ENCODE data around the gene VASN.

VASN gene

DNA sequence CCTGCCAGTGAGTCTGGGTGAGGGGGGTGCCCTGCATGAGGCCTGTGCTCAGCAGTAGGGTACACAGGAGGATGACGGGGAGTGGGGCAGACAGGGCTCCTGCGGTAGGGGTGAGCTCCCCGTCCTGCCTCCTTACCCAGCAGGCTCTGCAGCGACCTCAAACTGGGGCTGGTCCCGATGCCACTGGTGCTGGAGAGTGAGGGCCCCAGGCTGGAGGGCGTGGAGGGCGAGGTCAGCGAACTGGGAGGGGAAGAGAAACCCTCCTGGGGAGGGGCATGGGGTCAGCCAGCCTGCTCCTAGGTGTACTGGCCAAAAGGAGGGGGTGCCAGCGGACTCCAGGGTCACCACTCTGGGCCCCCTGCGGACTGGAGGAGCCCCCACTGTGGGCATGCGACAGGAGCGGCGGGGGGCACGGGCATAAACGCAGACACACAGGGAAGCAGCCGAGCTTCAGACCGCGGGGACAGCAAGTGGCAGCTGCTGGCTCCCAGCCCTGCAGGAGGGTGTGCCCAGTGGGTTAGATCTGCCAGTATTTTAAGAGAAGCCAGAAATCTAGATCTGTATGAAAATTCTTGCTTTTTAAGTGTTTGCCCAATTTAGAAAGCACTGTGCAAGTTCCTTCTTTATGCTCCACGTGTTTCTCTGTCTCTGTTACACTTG is 9.0 kb upstream of the VASN start:
- no peak for TF ChIP-seq POLR2AphosphoS5 (IDR thresholded peaks at IDR 0.05; ENCODE audit: low read depth, low read length)
- TF ChIP-seq, protein P1, sequence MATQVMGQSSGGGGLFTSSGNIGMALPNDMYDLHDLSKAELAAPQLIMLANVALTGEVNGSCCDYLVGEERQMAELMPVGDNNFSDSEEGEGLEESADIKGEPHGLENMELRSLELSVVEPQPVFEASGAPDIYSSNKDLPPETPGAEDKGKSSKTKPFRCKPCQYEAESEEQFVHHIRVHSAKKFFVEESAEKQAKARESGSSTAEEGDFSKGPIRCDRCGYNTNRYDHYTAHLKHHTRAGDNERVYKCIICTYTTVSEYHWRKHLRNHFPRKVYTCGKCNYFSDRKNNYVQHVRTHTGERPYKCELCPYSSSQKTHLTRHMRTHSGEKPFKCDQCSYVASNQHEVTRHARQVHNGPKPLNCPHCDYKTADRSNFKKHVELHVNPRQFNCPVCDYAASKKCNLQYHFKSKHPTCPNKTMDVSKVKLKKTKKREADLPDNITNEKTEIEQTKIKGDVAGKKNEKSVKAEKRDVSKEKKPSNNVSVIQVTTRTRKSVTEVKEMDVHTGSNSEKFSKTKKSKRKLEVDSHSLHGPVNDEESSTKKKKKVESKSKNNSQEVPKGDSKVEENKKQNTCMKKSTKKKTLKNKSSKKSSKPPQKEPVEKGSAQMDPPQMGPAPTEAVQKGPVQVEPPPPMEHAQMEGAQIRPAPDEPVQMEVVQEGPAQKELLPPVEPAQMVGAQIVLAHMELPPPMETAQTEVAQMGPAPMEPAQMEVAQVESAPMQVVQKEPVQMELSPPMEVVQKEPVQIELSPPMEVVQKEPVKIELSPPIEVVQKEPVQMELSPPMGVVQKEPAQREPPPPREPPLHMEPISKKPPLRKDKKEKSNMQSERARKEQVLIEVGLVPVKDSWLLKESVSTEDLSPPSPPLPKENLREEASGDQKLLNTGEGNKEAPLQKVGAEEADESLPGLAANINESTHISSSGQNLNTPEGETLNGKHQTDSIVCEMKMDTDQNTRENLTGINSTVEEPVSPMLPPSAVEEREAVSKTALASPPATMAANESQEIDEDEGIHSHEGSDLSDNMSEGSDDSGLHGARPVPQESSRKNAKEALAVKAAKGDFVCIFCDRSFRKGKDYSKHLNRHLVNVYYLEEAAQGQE (IDR thresholded peaks at IDR 0.05; ENCODE audit: insufficient read depth in 1 of 2, low read depth in 2 of 2, low read length in 2 of 2) = no peak

DNA sequence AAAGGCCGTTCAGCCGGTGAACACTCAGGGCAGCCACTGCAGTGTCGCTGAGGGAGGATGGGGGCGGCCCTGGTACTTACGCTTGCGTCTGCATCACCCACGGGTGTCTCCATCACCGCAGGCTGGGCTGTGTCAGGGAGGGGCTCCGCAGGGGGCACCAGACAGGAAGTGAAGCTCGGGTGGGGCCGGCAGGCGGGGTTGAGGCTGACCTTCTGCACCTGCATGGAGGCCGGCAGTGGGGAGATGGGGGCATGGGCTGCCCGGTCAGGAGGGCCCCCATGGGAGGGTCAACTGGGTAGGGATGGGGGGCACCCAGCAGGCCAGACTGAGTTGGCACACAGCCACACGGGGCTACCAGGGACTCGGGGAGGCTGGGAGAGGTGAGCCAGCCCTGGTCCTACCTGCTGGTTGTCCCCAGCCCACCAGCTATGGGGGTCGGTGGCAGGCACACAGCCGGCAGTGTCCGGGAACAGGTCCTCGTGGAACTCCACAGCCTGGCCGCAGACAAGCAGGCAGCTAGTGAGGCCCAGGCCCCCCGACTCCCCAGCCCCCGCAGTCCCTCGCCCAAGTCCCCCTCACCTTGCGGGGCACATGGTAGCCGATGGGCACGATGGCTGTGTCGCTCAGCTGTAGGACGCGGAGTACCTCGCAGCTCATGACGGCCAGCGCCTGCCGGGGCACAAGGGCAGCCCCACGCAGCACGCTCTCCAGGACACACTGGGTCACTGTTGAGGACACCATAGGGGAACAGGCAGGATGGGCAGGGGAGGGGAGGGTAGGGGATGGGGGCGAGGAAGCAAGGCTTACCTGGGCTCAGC is 7.2 kb upstream of the VASN start:
- no peak for TF ChIP-seq POLR2AphosphoS5 (IDR thresholded peaks at IDR 0.05; ENCODE audit: low read depth, low read length)
- TF ChIP-seq, protein P1 (IDR thresholded peaks at IDR 0.05; ENCODE audit: insufficient read depth in 1 of 2, low read depth in 2 of 2, low read length in 2 of 2) = no peak
- no peak for TF ChIP-seq FOXP2 (optimal IDR thresholded peaks at IDR 0.05; ENCODE audit: borderline replicate concordance, extremely low read depth, extremely low read length, insufficient read depth)
- no peak for TF ChIP-seq SIN3A (IDR thresholded peaks at IDR 0.05; ENCODE audit: borderline replicate concordance, insufficient read depth, low read length)
- TF ChIP-seq TAF1 (IDR thresholded peaks at IDR 0.05; ENCODE audit: borderline replicate concordance, insufficient read depth, low read length) = no peak

DNA sequence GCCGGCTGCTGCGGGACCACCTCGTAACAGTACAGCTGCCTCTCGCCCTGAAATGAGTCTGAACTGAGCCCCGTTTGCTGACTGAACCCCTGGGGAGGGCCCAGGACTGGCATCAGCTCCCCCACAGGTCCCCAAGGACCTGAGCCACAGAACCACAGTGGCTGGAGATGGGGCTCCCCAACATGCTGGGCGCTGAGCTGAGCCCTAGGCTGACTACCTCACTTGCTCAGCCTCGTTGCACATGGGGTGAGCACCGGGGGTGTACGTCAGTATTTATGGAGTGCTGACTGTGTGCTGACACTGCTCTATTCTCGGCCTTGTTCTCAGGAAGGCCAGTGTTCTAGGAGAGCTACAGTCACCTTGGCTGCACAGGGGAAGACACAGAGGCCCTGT is 6.6 kb upstream of the VASN start:
- TF ChIP-seq, protein P1 (IDR thresholded peaks at IDR 0.05; ENCODE audit: insufficient read depth in 1 of 2, low read depth in 2 of 2, low read length in 2 of 2) = no peak
- TF ChIP-seq FOXP2 (optimal IDR thresholded peaks at IDR 0.05; ENCODE audit: borderline replicate concordance, extremely low read depth, extremely low read length, insufficient read depth) = no peak
- no peak for TF ChIP-seq TAF1 (IDR thresholded peaks at IDR 0.05; ENCODE audit: borderline replicate concordance, insufficient read depth, low read length)
- no peak for TF ChIP-seq SIN3A (IDR thresholded peaks at IDR 0.05; ENCODE audit: borderline replicate concordance, insufficient read depth, low read length)
- no peak for TF ChIP-seq POLR2AphosphoS5 (IDR thresholded peaks at IDR 0.05; ENCODE audit: low read depth, low read length)

DNA sequence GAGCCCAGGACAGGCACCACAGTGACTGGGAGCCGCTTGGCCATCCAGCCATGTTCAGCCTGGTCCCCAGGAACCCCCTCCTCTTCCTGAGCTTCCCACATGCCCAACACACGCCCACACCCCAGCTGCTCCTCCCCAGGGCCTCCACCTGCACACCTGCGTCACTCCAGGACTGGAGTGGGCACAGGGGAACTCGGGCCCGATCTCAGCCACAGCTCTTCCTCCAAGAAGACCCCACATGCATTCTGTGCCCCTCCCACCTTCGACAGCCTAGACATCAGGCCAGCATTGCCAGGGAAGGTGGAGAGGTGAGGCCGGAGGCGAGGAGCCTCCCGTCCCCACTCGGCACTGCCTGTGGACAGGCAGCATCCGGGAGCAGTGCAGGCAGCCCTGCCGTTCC is 6.0 kb upstream of the VASN start:
- no peak for TF ChIP-seq TAF1 (IDR thresholded peaks at IDR 0.05; ENCODE audit: borderline replicate concordance, insufficient read depth, low read length)
- no peak for TF ChIP-seq SIN3A (IDR thresholded peaks at IDR 0.05; ENCODE audit: borderline replicate concordance, insufficient read depth, low read length)
- TF ChIP-seq, protein P1 (IDR thresholded peaks at IDR 0.05; ENCODE audit: insufficient read depth in 1 of 2, low read depth in 2 of 2, low read length in 2 of 2) = no peak
- no peak for TF ChIP-seq POLR2AphosphoS5 (IDR thresholded peaks at IDR 0.05; ENCODE audit: low read depth, low read length)
- no peak for TF ChIP-seq FOXP2 (optimal IDR thresholded peaks at IDR 0.05; ENCODE audit: borderline replicate concordance, extremely low read depth, extremely low read length, insufficient read depth)

Data from PFSK-1 (cell line).